ENCODE measurements around the gene TBXAS1.

TBXAS1 gene

DNA sequence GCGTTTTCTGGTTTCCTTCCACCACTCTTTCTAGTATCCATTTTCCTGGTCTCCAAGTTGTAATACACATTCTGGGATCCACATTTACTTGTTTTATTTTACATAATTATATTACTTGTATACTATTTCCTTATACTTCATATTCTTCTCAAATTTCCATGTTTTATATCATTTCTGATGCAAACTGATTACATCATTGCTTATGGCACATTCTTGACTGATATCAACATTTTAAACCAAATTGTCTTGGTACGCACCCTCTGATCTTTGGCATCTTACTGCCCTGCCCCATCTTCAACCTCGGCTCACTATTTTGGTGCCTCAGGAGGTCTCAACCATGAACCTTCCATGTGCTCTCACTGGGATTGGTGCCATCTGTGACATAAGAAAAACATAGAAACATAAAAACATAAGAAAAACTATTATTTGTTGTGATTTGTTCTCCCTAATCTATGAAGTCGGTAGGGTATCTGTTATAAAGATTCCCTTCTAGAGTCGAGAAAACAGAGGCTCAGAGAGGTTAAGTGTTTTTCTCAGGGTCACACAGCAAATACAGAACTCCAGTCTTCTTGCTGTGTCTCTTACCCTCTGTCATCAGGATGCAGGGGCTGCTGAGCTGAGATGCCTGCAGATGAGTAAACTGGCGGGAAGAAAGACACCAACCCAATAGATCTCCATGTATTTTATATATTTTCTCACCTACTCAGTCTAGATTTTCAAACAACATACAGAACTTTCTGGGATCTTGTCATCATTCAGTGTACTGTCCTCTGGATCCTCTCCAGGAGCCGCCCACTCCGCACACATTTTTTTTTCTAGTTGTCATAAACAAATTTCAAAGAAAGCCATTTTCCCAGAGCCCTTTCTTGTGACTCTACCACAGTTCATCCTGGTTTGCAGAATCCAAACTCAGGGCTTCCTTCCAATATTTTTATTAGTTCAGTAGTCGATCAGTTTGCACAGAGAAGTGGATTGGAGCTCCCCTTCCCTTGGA lies 154.2 kb downstream of the TBXAS1 start:
- no peak for DNase-seq (ENCODE audit: low read depth)

DNA sequence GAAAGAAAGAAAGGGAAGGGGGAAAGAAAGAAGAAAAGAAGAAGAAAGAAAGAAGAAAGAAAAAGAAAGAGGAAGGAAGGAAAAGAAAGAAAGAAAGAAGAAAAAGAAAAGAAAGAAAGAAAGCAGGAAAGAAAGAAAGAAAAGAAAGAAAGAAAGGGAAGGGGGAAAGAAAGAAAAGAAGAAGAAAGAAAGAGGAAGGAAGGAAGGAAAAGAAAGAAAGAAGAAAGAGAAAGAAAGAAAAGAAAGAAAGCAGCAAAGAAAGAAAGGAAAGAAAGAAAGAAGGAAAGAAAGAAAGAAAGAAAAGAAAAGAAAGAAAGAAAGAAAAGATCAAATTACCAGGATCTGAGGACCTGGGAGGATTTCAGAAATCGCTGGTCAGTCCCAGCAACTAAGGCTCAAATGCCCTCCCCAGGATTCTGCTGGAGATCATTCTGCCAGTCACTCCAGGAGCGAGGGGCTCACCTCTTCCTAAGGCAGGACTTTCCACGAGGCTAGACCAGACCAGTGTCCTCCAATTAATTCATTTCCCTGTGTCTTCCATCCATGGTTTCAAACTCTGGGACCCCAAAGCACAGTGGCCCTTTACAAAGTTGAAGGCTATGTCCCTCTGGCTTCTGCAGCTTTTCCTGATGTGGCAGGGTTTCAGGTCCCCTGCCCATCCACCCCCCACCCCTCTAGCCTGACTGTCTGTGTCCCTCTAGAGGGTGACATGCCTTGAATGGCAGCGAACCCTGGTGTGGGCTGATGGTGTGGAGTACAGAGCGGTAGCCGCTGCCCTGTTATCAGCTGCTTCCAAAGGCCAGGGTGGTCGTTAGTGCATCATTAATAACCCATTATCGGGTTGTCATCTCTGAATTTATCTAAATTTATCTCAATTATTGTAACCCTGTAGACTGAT lies 155.8 kb downstream of the TBXAS1 start:
- no peak for DNase-seq (ENCODE audit: low read depth)

DNA sequence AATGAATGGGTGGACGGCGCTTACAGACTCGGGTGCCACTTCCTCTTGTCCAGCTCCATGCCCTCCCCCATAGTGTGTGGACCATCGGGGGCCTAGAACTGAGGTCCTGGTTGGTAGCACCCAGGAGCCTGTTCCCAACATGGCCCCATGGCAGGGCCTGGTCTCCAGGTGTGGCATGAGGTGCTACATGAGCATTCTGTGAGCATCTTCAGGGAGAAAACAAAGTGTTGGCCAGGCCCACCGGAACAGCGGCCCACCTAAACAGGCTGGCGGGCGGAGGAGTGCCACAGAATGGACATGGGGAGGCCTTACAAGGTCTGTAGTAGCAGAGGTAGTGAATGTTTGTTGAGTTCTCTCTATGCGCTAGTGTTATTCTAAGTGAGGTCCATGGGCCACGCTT lies 156.7 kb downstream of the TBXAS1 start:
- DNase-seq (ENCODE audit: low read depth) = no peak

DNA sequence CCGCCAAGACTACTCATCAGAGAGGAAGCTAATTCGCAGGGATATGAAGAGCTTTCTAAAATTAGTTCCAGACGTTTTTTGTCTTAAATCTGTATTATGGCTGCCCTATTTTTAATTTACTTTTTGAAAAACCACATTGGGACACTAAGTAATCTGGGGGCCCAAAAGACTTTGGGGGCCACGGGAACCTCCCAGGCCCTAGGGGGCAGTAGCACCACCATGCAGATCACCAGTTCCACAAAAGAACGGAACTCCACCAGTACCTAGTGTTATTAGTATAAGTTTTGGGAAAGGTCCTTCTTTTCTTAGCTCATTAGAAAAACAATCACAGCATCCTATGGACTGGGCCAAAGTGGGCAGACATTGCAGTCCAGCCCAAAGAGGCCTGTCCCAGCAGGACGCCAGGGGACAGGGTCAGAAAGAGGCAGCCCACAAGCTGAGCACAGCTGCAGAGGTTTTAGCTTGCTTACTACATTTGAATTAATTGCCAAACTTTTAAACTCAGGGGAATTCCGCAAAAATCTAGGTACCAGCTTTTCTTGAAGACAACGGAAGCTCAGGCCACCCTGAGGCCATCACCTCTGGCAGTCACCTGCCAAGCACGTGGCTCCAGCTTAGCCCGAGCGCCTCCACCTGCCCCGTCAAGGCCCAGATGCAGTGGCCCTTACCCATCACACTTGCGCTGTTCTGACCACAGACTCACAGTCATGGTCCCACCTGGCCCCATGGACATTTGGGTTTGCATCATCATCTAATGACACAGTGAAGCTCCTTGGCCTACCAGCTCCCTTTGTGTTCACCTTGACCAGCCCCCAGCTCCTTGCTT lies 158.8 kb downstream of the TBXAS1 start:
- DNase-seq (ENCODE audit: low read depth) = no peak

DNA sequence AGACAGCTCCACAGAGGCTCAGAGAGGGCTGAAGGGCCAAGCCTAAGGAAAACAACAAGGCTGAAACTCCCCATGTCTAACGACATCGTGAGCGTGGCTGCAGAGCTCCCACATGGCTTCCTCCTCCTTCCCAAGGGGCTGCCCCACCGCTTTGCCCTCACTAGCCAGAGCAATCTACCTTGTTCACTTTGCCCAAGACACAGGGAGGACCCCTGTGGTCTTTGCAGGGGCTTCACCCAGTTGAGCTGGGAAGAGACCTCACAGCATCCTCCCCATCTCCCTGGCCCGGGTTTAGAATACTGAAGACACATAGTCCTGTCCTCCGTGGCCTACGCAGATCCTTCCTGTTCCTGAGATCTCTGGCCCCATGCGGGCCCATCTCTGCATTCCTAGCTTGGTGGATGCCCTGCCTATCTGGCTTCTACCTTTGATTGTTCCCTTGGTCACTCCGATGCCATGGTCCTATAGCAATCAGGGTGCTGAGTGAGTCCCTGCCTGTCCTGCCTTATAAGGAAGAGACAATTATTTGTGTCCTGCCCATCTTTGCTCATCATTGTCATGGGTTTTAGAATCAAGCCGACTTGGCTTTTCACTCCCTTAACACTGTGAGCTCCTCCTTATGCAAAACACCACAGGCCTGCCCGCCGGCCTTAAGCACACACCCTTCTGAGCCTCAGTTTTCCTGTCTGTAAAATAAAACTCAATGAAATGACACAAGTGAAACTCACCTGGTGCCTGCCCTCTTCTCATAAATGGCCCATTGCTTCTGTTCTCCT lies 160.5 kb downstream of the TBXAS1 start:
- no peak for DNase-seq (ENCODE audit: low read depth)

DNA sequence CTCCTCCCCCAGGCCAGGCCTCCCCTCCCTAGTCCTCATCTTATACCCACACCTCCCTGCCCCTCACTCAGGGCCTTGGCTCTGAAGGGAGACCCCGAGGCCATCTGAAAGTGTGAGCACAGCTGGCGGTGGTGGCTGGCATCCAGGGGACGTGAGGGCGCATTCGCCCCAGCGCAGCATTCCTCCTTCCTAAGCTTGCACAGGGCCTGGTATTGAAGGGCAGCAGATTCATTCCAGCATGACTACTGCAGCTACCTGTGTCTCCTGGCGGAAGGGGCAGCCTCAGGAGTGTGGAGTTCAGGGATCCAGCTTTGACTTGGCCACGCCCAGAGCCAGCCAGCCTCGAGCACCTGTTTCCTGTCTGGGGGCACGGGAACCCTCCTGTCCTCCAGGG lies 161.1 kb downstream of the TBXAS1 start:
- DNase-seq (ENCODE audit: low read depth) = no peak

DNA sequence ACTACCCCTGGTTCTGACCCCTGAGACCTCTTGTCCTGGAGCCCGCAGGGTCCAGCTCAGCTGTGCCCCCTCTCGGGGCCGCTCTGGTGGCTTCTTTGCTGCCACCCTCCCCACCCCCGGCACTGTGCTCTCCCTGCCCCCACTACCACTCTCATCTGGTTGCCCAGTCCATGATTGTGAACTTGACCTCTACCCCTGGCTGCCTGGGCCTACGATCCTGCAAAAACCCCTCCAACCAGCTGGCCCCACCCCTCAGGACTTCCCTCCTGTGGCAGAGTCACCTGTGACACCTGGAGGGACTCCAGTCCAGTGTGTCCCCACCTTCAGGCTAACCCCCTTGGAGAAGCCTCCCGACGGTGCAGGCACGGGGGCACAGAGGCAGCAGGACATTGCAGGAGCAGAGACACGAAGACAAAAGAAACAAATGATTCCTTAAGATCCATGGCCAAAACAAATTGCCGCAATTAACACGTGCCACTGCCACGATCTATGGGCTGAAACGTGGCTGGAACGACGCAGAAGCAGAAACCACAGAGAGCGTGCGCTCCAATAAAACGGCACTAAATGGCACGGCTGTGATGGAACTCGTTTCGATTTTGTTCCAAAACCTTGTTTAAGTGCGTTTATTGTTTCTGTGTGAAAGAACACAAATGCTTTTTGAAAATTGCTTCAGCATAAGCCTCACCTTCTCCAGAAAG lies 161.7 kb downstream of the TBXAS1 start:
- no peak for DNase-seq (ENCODE audit: low read depth)

DNA sequence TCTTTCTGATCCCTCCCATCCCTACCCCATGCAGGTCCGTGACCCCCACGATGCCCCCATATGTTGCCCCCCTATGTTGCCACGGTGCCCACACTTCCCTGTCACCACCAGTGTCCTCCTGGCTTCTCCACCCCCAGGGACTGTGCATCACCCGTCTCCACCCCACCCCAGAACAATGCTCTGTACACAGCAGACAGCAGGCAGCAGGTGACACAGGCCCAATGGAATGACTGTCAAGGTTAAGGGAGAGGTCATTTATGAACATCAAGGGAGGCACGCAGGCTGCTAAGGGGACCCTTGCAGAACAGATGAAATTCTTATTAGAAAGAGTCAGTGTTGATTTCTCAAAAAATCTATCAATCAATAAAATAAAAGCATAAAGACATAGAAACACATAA lies 162.2 kb downstream of the TBXAS1 start:
- DNase-seq (ENCODE audit: low read depth) = no peak

DNA sequence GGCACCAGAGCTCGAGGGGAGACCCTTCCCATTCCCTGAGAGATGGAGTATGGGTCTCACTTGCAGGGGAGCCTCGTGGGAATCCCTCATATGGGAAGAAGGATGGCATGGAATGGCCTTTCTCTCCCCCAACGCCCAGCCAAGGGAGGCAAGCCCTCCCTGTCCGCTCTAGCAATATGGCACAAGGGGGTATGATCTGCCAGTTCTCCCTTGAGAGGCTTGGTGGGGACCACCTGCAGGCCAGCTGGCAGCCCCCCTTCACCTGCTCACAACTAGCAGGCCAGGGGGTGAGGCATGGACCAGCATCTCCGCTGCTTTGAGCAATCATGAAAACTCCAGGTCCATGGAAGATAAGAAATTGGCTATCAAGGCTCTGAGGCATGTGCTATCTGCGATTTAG lies 162.8 kb downstream of the TBXAS1 start:
- no peak for DNase-seq (ENCODE audit: low read depth)

DNA sequence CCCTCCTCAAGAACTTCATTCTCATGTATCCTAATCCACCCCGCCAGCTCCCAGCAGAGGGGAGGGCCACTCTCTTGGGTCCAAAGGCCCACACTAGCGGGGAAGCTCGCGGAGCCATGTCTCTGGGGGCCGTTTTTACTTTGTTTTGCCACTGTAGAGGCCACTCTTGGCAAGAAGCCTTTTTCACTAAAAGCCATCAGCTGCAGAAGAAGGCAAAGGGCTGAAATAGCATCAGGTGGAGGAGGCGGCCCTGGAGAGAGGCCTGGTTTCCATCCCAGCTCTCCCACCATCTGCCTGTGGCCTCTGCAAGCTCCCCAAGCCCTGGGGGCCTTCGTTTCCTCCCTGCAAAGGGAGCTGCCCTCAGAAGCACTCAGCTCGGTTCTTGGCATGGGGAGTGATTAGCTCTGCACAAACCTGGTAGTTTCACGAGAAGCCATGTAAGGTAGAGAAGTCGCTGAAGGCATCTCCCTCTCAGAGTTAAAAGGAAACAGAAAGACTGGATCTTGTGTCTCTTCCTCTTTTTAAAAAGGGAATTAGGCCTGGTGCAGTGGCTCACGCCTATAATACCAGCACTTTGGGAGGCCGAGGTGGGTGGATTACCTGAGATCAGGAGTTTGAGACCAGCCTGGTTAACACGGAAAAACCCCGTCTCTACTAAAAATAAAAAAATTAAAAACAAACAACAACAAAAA lies 163.4 kb downstream of the TBXAS1 start:
- DNase-seq (ENCODE audit: low read depth) = no peak

DNA sequence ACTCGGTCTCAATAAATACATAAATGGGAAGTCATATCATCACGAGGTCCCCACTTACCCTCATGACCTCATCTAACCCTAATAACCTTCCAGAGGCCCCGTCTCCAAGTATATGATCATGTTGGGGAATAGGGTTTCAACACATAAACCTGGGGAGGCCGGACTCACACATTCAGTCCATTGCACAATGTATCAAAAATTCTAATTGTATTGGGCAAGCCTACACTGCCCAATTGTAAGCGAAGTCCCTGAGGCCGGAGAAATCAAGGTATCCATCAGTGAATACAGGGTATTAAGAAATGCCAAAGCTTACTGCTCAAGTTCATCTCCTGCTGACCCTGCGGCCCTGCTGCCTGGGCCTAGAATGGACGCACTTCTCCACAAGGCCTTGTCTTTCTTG lies 164.1 kb downstream of the TBXAS1 start:
- DNase-seq (ENCODE audit: low read depth) = no peak

DNA sequence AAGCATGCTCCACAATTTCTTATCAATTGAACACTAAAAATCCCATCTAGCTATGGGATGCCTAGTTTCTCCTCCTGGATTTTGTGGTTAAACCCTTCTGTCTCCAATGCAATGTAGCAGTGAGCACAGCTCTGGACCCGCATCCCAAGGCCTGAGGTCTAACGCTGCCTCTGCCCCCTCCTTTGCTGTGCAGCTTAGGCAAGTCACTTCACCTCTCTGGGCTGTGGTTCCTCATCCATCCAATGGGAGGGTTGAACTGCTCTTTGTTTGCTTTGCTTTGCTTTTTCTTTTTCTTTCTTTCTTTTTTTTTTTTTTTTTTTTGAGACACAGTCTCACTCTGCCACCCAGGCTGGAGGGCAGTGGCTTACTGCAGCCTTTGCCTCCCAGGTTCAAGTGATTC lies 164.5 kb downstream of the TBXAS1 start:
- no peak for DNase-seq (ENCODE audit: low read depth)

DNA sequence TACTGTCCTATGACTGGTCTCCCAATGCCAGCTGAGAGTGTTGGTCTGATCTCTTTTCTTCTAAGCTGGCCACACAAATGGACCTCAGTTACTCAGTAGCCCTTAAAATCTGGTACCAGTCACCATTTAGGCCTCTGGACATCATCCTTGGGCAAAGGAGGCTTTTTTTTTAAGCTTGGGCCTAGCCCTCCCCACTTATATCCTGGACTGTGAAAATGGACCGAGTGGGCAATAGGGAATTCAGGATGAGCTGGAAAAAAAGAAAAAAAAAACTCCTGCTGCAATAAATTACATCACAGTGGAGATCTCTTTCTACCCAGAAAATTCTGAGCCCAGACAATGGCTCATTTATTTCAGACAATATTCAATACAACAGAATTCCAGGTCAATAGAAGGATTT lies 165.3 kb downstream of the TBXAS1 start:
- DNase-seq (ENCODE audit: low read depth) = no peak

DNA sequence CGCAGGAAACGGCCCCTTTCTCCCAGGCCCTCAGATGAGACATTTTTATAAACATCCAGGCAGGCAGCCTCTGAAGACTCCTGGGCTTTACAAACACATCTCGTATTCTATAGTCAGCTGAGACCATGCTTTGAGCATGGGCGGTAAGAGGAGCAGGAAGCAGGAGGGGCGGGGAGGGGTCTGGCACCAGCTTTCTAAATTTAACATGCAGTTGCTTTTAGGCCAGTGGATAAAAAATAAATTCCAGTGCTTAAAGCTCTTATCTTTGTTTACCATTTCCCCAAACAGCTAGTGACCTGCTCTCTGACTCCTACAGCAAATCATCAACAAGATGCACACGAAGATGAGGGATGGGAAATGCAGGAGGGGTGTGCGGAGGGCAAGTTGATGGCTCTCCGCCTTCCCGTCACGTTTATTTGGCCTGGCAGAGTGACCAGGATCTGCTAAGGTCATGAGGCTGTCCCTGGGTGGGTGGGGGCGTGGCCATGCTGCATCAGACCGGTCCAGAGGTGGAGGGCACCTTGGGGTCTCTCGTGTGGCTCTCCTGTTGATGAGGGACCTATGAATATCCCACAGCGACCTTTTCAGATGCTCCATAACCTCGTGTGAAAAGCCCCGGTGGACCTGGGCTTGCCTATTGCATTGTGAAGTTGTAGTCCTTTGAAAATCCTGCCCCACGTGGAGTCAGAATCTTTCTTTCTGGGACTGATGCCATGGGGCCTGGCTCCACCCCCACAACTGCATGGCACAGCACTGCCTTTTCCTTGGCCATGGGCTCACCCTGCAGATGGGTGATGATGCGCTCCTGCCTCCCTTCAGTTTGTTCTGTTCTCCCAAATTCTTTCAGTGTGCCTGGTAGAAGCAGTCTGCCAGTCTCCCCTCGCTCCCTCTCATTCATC lies 166.2 kb downstream of the TBXAS1 start:
- DNase-seq (ENCODE audit: low read depth) = no peak

DNA sequence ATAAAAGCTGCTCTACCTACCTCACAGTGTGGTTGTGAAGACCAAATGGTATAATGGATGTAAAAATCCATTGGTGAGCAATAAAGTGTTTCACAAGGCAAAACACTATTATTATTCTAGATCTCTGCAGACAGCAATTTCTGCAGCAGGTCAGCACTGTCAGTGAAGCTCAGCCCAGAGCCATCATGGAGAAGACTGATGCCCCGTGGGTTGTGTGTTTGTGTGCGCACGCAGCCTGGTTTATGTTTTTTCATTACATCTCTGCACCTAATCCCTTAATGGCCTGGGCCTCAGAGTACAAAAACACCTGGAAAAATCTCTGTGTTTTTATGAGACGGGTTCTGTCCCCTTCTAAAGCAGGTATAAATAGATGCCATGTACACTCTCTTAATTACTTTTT lies 169.5 kb downstream of the TBXAS1 start:
- no peak for DNase-seq (ENCODE audit: low read depth)

DNA sequence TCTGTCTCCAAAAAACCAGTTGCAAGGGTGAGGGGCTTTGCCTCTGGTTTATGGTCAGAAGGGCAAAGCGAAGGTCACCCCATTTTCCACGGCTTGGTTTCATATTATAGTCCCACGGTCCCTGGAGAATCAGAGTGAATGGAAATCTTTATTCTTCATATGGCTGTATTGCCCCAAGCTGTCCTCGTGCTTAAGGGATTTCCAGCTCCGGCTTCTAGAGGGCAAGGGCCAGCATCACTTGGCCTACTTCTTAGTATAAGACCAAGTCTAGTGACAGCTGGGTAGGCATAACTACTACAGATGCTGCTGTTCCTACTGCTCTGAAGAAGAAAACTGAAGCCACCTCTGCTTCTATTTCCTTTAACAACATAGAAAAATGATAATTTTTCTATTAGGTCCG lies 170.5 kb downstream of the TBXAS1 start:
- no peak for DNase-seq (ENCODE audit: low read depth)

DNA sequence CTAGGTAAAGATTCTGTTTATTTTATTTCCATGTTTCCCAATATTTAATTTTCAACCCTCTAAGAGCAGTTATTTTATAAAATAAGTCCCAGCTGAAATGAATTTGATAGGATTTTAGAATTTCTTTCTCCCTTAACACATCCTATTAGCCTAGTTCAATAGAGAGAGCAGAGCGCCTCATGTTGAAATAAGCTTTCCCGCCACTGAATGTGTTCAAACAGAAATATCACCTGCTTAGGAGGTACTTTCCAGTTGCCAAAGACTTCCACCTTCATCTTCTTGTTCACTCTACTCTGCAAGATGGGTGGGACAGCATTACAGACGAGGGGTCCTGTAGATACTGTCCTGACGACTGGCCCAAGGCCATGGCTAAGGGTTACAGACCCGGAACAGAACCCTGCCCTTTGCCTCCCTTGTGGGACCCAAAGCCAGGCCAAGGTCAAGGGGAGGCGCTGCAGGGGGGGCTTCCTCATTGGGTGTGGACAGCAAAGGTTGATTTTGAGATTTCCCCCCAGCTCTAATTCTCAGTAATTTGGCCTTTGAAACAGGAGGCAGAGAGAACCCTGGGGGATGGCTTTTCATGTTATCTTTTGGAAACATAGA lies 171.7 kb downstream of the TBXAS1 start:
- no peak for DNase-seq (ENCODE audit: low read depth)

DNA sequence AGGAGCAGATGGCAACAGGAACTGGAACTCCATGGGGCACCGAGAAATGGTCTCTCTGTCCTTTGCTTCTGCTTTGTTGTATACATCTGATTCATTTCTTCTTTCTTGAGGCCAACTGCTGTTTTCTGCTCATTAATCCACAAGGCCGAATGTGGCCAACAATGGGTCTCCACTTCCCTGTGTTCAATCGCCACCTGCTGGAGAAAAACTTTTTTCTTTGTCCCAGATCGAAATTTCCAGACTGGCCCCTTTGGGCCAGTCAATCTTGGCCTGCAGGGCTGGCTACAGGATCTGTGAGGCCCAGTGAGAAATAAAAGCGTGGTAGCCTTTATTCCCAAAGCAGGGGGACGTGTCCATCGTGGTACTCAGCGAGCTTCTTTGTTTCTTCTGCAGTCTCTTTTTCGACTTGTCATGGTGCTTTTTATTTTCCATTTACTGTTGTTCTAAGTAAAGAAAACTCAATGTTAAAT lies 174.9 kb downstream of the TBXAS1 start:
- DNase-seq (ENCODE audit: low read depth) = no peak

Data from CMK (cell line).